DMS79 treated with DMSO at 0.1 percent for 48 hours (cell line): ENCODE results near the gene CYP2W1.

Source experiments
- DNase-seq: peaks from one replicate; lab custom pipeline; 2025; lab: John Stamatoyannopoulos, UW

Gene CYP2W1

GRCh38 chr7:967361-968082 is 15.5 kb upstream of the CYP2W1 start:
- no peak for DNase-seq

GRCh38 chr7:968205-969105 is 14.5 kb upstream of the CYP2W1 start:
- no peak for DNase-seq

- DNase-seq, result no peak
These were observed 13.6 kb upstream of the CYP2W1 start for GRCh38 chr7:969403-969802.

GRCh38 chr7:970744-971143 is 12.2 kb upstream of the CYP2W1 start:
- no peak for DNase-seq

GRCh38 chr7:972110-972509 is 10.9 kb upstream of the CYP2W1 start:
- no peak for DNase-seq

- DNase-seq, result peak; percentile 43
These were observed 10.2 kb upstream of the CYP2W1 start for GRCh38 chr7:972676-973309.

GRCh38 chr7:973312-973711 is 9.7 kb upstream of the CYP2W1 start:
- no peak for DNase-seq

- DNase-seq, result no peak
These were observed 8.8 kb upstream of the CYP2W1 start for GRCh38 chr7:974172-974571.

GRCh38 chr7:974820-975681 is 7.9 kb upstream of the CYP2W1 start, which contains the start of gene COX19:
Gene COX19, minus strand, starts transcription at chr7:975549. Its CDS starts 40 bp downstream, at chr7:975509.
- DNase-seq, result peak; percentile 58

- DNase-seq, result no peak
These were observed 7.1 kb upstream of the CYP2W1 start for GRCh38 chr7:975702-976473.

GRCh38 chr7:976901-977325 is 6.1 kb upstream of the CYP2W1 start:
- no peak for DNase-seq

GRCh38 chr7:977326-978048 is 5.5 kb upstream of the CYP2W1 start:
- no peak for DNase-seq

GRCh38 chr7:978049-978346 is 5.0 kb upstream of the CYP2W1 start:
- no peak for DNase-seq

GRCh38 chr7:978416-979091 is 4.4 kb upstream of the CYP2W1 start:
- DNase-seq, result no peak

GRCh38 chr7:979151-979550 is 3.8 kb upstream of the CYP2W1 start:
- DNase-seq, result no peak

- no peak for DNase-seq
These were observed 3.0 kb upstream of the CYP2W1 start for GRCh38 chr7:979886-980571.

GRCh38 chr7:981793-982510 is 1.0 kb upstream of the CYP2W1 start:
- DNase-seq, result peak; percentile 49

- no peak for DNase-seq
These were observed 424 bp upstream of the CYP2W1 start for GRCh38 chr7:982511-983003.
